Activated T-helper 17 cell treated with anti-CD3 and anti-CD28 coated beads, Interleukin-2, amount 50 U/mL, for 72 hours (primary cell): ENCODE measurements around the gene IL2RA. TPM values are rescaled to one million over a fixed set of nuclear protein-coding genes. Genes with fewer than 3 reads are reported as not detected.
A peak's percentile ranks its signal among the peaks of the same experiment; 100 is the strongest.
"Not testable (repeated sequence)": the region's sequence is repeated elsewhere in the genome, so short reads cannot be mapped to it uniquely, and the experiment has no call there.

ENCODE experiments used
- ATAC-seq: fragments of 150-1000 bp; cut with Tn5 transposase; replicated peaks from 2 replicates; pipeline ENCODE4 v1.10.0; 2021; ENCODE audit warnings: mild to moderate bottlenecking, moderate library complexity
- H3K27ac Mint-ChIP-seq: one replicate; pipeline ENCODE4 v1.8.0; 2022; ENCODE audit warnings: mixed read lengths
- H3K27me3 Mint-ChIP-seq: one replicate; pipeline ENCODE4 v1.8.0; 2022; ENCODE audit warnings: mixed read lengths
- H3K36me3 Mint-ChIP-seq: one replicate; pipeline ENCODE4 v1.8.0; 2022; ENCODE audit warnings: low read depth, mild to moderate bottlenecking, mixed read lengths
- H3K4me1 Mint-ChIP-seq: one replicate; pipeline ENCODE4 v1.8.0; 2022; ENCODE audit warnings: mixed read lengths
- H3K4me3 Mint-ChIP-seq: one replicate; pipeline ENCODE4 v1.8.0; 2022; ENCODE audit warnings: mild to moderate bottlenecking, mixed read lengths
- H3K9me3 Mint-ChIP-seq: one replicate; pipeline ENCODE4 v1.8.0; 2022; ENCODE audit warnings: mixed read lengths
- total RNA-seq, 2 donors: library from RNA; stranded (reverse); gene quantifications; one replicate each; pipeline ENCODE4 v1.2.3, GENCODE V29; 2022

The IL2RA gene
- total RNA-seq, 2 donors from 2014 or later, result 1,342 to 1,348 TPM

- no peaks in the 10 kb centered on the region for H3K27me3 Mint-ChIP-seq
- H3K9me3 Mint-ChIP-seq, result no peaks in the 10 kb centered on the region
- peaks cover 77% of the 10 kb centered on the region for H3K4me1 Mint-ChIP-seq
- H3K36me3 Mint-ChIP-seq, result peaks cover 100% of the 10 kb centered on the region
- ATAC-seq, result peak; percentile 42
- H3K27ac Mint-ChIP-seq, result peak overlapping the region; percentile 97
- peak overlapping the region; percentile 85 for H3K4me3 Mint-ChIP-seq
Measured at GRCh38 chr10:6045314-6045848, 16.8 kb downstream of the IL2RA start.

GRCh38 chr10:6044751-6045313 is 17.3 kb downstream of the IL2RA start:
- Mint-ChIP-seq H3K9me3 (no peaks in the 10 kb centered on the region), H3K27ac (peak overlapping the region; percentile 97), H3K36me3 (peaks cover 100% of the 10 kb centered on the region), H3K4me1 (peaks cover 74% of the 10 kb centered on the region), H3K4me3 (peak overlapping the region; percentile 85), H3K27me3 (no peaks in the 10 kb centered on the region)
- peak; percentile 70 for ATAC-seq

DNA sequence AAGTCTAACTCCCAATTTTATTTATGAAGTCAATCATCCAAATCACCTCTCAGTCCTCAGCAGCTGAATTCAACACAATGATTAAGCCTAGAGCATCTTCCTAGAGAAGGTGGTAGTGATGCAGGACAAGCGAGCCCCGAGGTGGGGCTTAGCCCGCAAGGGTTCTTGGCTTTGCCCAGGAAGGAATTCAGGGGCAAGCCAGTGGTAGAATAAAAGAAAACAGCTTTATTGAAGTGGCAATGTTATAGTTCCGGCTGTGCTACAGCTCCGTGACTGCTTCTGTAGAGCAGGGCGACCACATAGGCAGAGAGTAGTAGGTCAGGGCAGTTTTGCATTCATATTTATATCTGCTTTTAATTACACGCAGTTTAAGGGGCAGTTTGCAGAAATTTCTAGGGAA is 18.1 kb downstream of the IL2RA start:
- no peaks in the 10 kb centered on the region for H3K9me3 Mint-ChIP-seq
- peak overlapping the region; percentile 97 for H3K27ac Mint-ChIP-seq
- no peak for ATAC-seq
- peaks cover 75% of the 10 kb centered on the region for H3K4me1 Mint-ChIP-seq
- peak overlapping the region; percentile 85 for H3K4me3 Mint-ChIP-seq
- peaks cover 100% of the 10 kb centered on the region for H3K36me3 Mint-ChIP-seq
- no peaks in the 10 kb centered on the region for H3K27me3 Mint-ChIP-seq

GRCh38 chr10:6043377-6043776 is 18.8 kb downstream of the IL2RA start:
- H3K9me3 Mint-ChIP-seq, H3K27me3 Mint-ChIP-seq, ATAC-seq, H3K27ac Mint-ChIP-seq: not testable (repeated sequence)
- Mint-ChIP-seq H3K36me3 (peaks cover 100% of the 10 kb centered on the region), H3K4me3 (peak overlapping the region; percentile 55), H3K4me1 (peaks cover 75% of the 10 kb centered on the region)

DNA sequence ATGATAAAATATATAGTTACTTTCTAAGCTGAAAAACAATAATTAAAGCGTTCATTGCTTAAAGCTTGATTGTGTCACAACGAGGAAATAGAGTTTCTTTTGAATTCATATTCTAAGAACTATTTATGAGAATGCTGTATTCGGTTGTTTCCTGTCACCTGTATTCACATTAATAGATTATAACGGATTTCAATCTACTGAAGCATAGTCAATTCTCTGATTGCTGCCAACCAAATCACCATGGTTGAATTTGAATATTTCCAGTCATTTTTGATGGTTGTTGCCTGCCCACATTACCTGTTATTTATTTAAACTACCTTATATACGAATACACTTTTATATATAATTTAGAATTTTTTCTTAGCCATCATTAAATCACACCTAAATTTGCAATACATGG is 22.0 kb downstream of the IL2RA start:
- peak overlapping the region; percentile 91 for H3K27ac Mint-ChIP-seq
- peak overlapping the region; percentile 72 for H3K4me3 Mint-ChIP-seq
- H3K36me3 Mint-ChIP-seq, result peaks cover 100% of the 10 kb centered on the region
- no peak for ATAC-seq
- H3K9me3 Mint-ChIP-seq, result no peaks in the 10 kb centered on the region
- H3K27me3 Mint-ChIP-seq, result no peaks in the 10 kb centered on the region
- H3K4me1 Mint-ChIP-seq, result peaks cover 75% of the 10 kb centered on the region

- peaks cover 100% of the 10 kb centered on the region for H3K36me3 Mint-ChIP-seq
- H3K9me3 Mint-ChIP-seq, result no peaks in the 10 kb centered on the region
- H3K4me1 Mint-ChIP-seq, result peaks cover 72% of the 10 kb centered on the region
- no peak for ATAC-seq
- H3K4me3 Mint-ChIP-seq, result peak overlapping the region; percentile 72
- peak overlapping the region; percentile 91 for H3K27ac Mint-ChIP-seq
- H3K27me3 Mint-ChIP-seq, result no peaks in the 10 kb centered on the region
Measured at GRCh38 chr10:6039711-6040110, 22.5 kb downstream of the IL2RA start.

GRCh38 chr10:6038071-6038631 is 24.0 kb downstream of the IL2RA start:
- H3K9me3 Mint-ChIP-seq, result no peaks in the 10 kb centered on the region
- no peak for ATAC-seq
- peak overlapping the region; percentile 72 for H3K4me3 Mint-ChIP-seq
- H3K27me3 Mint-ChIP-seq, result no peaks in the 10 kb centered on the region
- peaks cover 100% of the 10 kb centered on the region for H3K36me3 Mint-ChIP-seq
- H3K27ac Mint-ChIP-seq, result peak overlapping the region; percentile 91
- H3K4me1 Mint-ChIP-seq, result peaks cover 67% of the 10 kb centered on the region

DNA sequence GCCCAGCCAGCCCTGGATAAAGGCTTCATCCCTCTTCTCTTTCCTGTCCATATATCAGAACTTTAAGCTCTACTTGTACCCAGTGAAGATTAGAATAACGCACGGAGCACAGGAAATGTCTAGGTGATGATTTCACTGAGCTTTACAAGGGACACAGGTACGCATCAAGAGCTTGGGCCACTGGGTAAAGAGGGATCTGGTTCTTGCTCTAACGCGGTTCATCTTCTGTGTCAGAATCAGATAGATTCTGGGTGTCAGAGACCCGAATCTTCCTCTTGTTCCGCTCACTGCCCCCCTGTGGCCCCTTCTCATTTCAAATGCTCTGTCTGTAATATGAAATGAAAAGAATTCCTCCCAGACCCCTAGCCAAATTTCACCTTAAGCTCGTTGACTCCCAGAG is 24.7 kb downstream of the IL2RA start:
- peaks cover 100% of the 10 kb centered on the region for H3K36me3 Mint-ChIP-seq
- H3K4me3 Mint-ChIP-seq, result peak overlapping the region; percentile 72
- no peaks in the 10 kb centered on the region for H3K27me3 Mint-ChIP-seq
- peak; percentile 4 for ATAC-seq
- H3K9me3 Mint-ChIP-seq, result no peaks in the 10 kb centered on the region
- H3K27ac Mint-ChIP-seq, result peak overlapping the region; percentile 91
- H3K4me1 Mint-ChIP-seq, result peaks cover 60% of the 10 kb centered on the region

DNA sequence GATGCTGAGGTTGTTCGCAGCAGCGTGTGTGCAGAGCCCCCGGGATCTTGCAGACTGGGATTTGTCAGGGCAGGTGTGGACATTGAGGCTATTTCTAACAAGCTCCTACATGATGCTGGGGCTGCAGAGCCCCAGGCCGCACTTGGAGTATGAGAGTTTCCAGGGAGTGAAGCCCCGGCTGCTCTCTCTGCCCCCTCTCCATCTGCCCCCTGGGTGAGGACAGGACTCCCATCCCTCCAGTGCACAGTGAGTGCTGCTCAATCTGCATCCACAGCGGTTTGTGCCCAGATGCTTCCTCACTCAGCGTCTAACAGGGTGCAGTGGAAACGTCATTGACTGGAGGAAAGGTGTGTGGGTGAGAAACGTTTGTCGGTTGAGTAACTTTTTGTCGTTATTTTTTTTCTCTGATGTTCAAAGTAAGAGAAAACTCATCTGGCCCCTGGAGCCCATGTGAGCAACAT is 25.3 kb downstream of the IL2RA start:
- H3K27me3 Mint-ChIP-seq, result no peaks in the 10 kb centered on the region
- peak; percentile 47 for ATAC-seq
- H3K36me3 Mint-ChIP-seq, result peaks cover 100% of the 10 kb centered on the region
- H3K4me1 Mint-ChIP-seq, result peaks cover 59% of the 10 kb centered on the region
- no peaks in the 10 kb centered on the region for H3K9me3 Mint-ChIP-seq
- peak overlapping the region; percentile 91 for H3K27ac Mint-ChIP-seq
- peak overlapping the region; percentile 72 for H3K4me3 Mint-ChIP-seq

DNA sequence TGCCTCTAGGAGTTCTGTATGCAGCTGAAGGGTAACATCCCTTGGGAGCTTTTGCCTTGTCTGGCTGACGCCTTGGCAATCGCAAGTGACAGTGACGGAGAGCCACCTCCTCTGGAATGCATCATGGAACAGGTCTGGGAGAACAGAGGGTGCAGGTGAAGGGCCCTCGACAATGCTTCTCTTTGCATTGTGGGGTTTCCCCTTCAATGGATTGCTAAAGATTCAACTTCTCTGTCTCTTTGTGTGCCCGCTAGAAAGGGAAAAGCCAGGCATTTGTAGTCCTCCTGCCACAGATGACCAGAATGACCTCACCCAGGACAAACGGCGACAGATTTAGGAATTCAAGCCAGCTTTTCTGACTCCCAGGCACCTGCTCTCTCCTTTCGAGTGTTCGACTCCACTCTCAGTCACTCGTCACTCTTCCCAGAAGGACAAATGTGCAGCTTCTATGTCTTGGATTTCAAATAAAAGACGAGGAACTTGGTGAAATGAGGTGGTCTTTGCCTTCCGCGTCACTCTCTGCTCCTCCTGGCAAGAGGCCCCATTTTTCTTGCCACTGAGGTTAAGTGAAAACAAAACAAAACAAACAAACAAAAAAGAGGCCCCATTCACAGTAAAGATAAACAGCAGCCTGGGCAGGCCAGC is 26.1 kb downstream of the IL2RA start:
- peak overlapping the region; percentile 72 for H3K4me3 Mint-ChIP-seq
- no peaks in the 10 kb centered on the region for H3K27me3 Mint-ChIP-seq
- ATAC-seq, result peak; percentile 11
- H3K36me3 Mint-ChIP-seq, result peaks cover 100% of the 10 kb centered on the region
- no peaks in the 10 kb centered on the region for H3K9me3 Mint-ChIP-seq
- H3K4me1 Mint-ChIP-seq, result peaks cover 59% of the 10 kb centered on the region
- H3K27ac Mint-ChIP-seq, result peak overlapping the region; percentile 91

- H3K27me3 Mint-ChIP-seq, result no peaks in the 10 kb centered on the region
- peak overlapping the region; percentile 91 for H3K27ac Mint-ChIP-seq
- peaks cover 62% of the 10 kb centered on the region for H3K4me1 Mint-ChIP-seq
- ATAC-seq, result peak; percentile 21
- H3K36me3 Mint-ChIP-seq, result peaks cover 100% of the 10 kb centered on the region
- no peaks in the 10 kb centered on the region for H3K9me3 Mint-ChIP-seq
- peak overlapping the region; percentile 72 for H3K4me3 Mint-ChIP-seq
Measured at GRCh38 chr10:6035101-6035834, 26.9 kb downstream of the IL2RA start.

- Mint-ChIP-seq H3K4me3 (peak overlapping the region; percentile 72), H3K36me3 (peaks cover 100% of the 10 kb centered on the region), H3K9me3 (no peaks in the 10 kb centered on the region), H3K27ac (peak overlapping the region; percentile 91), H3K4me1 (peaks cover 59% of the 10 kb centered on the region), H3K27me3 (no peaks in the 10 kb centered on the region)
- no peak for ATAC-seq
Measured at GRCh38 chr10:6034371-6034770, 27.8 kb downstream of the IL2RA start.

DNA sequence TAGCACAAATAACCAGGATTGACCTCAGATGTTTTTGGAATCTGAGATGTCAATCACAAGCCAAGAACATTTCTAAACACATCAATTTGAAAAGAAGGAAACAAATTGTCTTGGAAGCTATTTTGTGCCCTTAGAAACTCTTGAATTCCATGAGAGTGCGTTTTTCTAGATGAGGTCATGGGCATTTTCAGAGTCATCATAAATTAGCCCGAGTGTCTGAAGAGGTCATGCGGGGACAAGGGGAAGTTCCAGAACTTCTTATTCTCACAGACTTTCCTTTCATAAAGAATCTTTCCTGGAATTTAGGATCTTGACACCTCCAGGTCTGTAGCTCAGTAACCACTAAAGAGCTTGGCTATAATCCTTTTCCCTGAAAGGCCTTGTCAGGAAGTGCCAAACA is 28.2 kb downstream of the IL2RA start:
- H3K4me1 Mint-ChIP-seq, result peaks cover 55% of the 10 kb centered on the region
- no peaks in the 10 kb centered on the region for H3K9me3 Mint-ChIP-seq
- peak overlapping the region; percentile 91 for H3K27ac Mint-ChIP-seq
- ATAC-seq, result no peak
- no peaks in the 10 kb centered on the region for H3K27me3 Mint-ChIP-seq
- H3K4me3 Mint-ChIP-seq, result peak overlapping the region; percentile 72
- peaks cover 100% of the 10 kb centered on the region for H3K36me3 Mint-ChIP-seq

DNA sequence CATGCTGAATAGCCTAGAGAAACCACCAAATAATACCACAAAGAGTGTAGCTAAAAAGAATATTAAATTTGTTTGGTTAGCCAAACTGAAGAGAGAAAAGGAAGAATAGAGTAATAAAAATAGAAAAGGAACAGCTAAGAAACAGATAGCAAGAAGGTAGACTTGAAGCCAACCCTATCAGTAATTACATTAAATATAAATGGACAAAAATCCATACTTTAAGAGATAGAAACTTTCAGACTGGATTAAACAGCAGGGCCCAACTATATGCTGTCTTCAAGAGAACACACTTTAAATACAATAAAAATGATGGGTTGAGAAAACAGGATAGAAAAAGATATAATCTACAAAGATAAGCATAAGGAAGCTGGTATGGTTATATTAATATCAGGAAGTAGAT is 31.2 kb downstream of the IL2RA start:
- Mint-ChIP-seq H3K27ac (peak overlapping the region; percentile 30), H3K4me1 (peaks cover 41% of the 10 kb centered on the region), H3K27me3 (no peaks in the 10 kb centered on the region), H3K9me3 (no peaks in the 10 kb centered on the region), H3K36me3 (peaks cover 100% of the 10 kb centered on the region), H3K4me3 (no peak overlapping the region)
- ATAC-seq, result no peak
